ENCODE data around the gene GJB5.

- TF ChIP-seq CTCF (IDR thresholded peaks at IDR 0.05) (no peak), POLR2AphosphoS5 (IDR thresholded peaks at IDR 0.05) (no peak)
Measured at GRCh38 chr1:34740161-34740868, 14.5 kb upstream of the GJB5 start.

All from esophagus muscularis mucosa (tissue), 3 donors.